Measurements from ENCODE around the gene ZFX.
A peak's percentile ranks its signal among the peaks of the same experiment; 100 is the strongest.

Gene ZFX

DNA sequence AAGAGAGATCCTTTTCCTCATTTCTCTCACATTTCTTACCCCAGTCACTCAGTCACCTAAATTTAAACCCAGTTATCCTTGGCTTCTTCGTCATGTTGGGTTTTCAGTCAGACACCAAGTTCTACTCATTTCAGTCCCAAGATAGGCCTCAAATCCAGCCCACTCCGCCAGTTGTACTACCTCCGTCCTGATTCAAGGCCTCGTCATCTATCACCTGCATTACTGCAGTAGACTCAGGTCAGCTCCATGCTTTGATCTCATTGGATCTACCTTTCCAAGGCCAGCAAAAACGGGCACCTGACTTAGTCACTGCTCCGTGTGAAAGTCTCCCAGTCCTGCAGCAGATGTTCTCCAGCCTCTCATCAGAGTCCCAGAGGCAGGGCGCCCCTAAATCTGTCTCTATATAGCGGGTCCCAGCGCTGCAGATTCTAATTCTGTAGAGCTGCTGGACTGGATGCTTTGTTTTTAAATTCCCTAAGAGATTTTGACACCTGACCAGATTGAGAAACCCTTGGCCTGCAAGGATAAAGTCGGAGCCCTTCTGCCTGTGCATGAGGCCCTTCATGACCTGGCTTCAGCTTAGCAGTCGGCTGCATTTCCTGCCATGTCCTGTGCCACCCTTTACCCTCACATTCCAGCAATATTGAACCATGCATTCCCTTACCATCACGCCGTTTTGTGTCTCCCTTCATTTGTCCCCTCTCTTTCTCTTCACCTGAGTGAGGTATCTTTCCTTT is 53.7 kb downstream of the ZFX start:
- FAIRE-seq = no peak

DNA sequence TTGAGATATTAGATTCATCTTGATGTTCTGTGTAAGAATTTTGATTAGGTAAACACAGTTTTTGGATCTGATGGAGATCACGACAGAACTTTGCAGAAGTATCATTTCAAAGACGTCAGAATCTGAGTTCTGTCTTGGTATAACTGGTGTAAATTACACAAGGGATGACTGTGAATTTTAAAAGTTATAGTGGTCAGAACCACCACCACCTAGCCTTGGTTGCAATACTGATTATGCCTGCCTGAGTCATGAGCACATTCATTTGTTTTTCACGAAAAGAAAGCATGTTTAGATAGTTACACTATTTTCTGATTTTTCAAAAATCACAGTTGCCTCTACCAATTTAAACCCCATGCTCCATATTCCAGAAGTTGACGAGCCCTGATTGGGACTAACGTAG is 54.8 kb downstream of the ZFX start:
- no peak for FAIRE-seq

DNA sequence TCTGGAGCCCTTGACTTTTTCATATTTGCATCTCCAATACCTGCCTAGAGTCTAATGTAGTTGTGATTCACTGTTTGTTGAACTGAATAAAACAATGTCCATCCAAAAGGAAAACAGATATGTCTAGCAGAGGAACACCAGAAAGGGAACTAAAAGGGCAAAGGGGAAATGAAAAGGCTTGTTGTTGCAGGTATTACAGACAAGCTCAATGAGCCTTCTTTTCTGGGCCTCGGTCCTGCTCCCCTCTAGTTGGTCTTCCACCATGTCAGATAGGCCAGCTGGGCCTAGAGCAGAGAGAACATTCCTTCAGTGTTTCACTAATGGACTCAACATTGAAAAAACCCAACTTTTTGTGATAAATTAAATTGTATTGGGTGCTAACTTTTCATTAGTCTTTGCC is 55.4 kb downstream of the ZFX start:
- no peak for FAIRE-seq

DNA sequence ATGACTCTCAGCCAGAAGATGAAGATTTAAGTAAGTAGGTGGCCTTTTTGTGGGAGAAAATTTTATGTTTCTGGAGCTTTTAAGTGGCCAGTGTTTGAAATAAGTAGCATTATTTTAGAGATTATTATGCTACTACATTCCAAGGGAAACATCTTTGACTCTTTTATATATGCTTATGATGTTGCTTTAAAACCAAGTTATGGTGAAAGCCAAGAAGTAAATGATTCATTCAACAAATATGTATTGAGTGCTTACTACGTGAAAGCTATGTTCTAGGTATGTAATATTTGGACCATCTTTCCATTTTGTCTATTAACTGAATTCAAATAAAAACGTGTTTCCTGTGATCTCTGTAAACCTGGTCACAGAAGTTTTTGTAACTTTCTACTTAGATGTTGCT is 58.3 kb downstream of the ZFX start:
- no peak for FAIRE-seq

DNA sequence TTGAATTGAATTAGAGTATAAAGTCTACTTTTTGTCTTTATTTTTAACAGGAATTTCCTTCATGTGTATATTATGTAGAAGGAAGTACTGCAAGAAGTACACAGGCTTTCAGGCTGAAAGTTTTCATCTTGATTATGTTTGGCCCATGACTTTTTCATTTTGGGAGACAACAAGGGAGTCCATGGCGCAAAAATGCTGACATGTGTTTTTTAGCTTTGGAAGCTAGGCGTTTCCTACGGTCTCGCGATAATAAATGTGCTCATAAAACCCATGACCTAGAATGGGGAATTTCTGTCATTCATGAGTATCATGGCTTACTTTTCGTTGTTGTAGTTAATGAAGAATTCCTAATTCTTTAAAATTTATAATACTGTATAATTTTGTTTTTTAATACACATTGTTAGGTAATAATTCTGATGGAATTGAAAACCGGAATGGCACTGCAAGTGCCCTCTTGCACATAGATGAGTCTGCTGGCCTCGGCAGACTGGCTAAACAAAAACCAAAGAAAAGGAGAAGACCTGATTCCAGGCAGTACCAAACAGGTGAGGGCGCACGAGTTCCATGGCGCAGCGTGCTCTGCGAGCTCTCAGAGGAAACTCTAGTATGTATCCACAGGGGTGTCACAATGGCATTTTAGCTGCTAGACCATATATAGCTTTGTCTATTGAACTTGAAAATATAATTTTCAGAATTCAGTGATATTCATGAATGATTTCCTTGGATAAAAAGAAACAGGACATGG is 59.1 kb downstream of the ZFX start:
- FAIRE-seq = no peak

DNA sequence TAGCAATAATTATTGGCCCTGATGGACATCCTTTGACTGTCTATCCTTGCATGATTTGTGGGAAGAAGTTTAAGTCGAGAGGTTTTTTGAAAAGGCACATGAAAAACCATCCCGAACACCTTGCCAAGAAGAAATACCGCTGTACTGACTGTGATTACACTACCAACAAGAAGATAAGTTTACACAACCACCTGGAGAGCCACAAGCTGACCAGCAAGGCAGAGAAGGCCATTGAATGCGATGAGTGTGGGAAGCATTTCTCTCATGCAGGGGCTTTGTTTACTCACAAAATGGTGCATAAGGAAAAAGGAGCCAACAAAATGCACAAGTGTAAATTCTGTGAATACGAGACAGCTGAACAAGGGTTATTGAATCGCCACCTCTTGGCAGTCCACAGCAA is 60.7 kb downstream of the ZFX start:
- no peak for FAIRE-seq

DNA sequence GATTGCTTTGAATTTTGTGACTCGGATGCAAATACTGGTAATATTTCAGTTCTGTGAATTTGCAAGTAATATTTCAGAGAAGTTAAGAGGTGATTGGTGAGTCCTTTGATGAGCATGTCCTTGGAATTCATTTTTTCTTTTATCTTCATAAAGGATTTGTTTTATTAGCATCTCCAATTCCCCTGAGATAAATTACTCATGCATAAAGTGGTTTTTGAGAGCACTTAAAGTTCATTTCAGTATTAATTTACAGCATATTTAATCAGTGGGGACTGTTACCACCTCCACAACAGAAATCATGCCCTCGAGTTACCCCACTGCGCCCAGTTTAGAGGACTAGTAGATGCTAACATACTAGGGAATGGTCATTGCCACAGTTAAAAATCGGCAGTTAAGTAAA is 65.0 kb downstream of the ZFX start:
- FAIRE-seq = no peak

DNA sequence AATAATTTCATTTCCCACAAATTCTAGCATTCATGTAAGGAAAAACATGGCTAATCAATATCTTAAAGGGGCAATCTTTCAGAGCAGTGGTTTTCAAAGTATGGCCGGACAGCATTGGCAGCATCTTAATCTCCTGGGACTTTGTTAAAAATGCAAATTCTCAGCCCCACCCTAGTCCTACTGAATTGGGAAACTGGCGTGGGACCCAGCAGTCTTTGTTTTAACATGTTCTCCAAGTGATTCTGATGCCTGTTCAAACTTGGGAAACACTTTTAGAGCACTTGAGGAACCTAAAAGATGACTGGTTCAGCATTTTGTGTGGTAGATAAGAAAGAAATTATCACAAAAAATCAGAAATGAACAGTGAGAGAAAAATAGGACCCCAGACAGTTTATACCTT is 65.7 kb downstream of the ZFX start:
- no peak for FAIRE-seq

DNA sequence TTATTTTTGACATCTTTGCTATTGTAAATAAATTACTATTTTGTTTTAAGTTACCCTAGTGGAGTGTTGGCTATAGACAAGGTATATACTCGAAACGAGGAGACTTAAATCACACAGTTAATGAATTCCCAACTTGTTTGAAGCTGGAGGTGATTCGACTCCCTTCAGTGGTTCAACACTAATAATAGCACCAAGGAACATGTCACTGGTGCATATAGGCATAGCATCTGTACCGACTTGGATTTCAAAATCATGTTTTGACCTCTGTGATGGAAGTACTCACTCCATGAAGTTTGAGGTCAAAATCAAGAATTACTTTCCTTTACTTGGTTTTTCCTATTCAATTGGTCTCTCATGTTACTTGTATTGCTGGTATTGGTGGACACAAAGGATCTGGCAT is 66.5 kb downstream of the ZFX start:
- no peak for FAIRE-seq

DNA sequence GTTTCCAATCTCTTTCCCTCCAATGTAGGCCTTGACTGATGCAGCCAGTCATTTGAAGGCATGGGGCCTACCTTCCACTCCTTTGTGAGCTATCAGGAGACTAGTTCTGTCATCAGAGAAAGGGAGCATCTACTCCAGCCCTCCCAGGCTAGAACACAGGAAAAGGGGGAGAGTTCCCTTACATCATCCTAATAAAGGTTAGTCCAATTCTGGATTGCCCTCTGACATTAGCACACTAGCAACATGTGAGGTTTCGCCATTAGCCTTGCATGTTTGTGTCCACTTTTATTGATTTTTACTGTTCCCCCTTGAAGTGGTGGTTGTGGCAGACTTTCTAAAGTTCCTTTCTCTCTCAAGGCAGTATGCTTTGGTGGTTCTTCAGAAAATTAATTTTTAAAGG is 67.3 kb downstream of the ZFX start:
- FAIRE-seq = no peak

DNA sequence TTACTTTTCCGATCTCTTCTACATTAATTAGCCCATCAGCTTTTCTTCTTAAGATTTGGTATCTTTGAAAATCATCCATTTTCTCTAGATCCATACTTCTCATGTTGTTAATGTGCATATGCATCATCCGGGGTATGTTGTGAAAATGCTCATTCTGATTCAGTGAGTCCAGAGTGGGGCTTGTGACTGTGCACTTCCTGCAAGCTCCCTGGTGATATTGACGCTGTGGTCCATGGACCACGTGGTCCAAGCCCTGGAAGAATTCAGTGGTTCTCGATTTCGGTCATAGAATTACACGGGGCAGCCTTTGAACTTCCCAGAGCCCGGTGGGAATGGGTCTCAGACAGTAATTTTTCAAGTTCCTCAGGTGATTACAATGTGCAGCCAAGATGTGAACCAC is 69.8 kb downstream of the ZFX start:
- no peak for FAIRE-seq

DNA sequence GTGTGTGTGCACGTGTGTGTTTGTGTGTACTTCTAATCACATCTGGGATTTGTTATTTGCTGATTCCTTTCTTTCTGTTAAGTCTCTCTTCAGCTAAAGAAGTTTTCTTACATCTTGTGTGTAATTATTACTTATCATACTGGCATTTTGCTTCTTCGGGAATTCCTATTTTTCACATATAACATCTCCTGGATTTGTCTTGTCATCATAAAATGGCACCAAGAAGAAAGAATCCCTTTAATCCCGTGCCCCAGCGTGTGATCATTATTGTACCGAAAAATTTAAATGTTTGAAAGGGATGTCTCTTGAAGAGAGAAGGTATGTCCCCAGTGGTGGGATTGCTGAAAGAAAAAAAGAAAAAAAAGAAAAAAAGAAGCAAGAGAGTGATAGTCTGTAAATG is 72.3 kb downstream of the ZFX start:
- FAIRE-seq = no peak

DNA sequence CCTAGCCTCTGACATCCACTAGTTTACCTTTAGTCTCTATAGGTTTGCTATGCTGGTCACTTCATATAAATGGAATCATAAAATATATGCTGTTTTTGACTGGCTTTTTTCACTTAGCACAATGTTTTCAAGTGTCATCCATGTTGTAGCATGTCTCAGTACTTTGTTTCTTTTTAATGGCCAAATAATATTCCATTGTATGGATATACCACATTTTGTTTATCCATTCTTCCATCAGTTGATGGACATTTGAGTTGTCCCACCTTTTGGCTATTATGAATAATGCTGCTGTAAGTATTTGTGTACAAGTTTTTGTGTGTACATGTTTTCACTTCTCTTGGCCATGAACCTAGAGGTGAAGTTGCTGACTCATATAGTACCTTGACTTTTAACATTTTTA is 75.7 kb downstream of the ZFX start:
- no peak for FAIRE-seq

DNA sequence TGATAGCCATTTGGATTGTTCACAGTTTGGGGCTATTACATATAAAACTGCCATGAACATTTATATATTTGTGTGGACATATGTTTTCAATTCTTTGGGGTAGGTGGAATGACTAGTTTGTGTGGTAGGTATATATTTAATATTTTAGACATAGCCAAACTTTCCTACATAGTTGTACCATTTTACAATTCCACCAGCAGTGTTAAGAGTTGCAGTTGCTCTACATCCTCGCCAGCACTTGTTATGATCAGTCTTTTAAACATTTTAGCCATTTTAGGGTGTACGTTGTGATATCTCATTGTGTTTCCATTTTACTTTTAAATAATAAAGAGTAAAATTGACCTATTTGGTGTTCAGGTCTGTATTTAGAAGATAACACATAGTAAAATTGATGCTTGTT is 76.6 kb downstream of the ZFX start:
- no peak for FAIRE-seq

DNA sequence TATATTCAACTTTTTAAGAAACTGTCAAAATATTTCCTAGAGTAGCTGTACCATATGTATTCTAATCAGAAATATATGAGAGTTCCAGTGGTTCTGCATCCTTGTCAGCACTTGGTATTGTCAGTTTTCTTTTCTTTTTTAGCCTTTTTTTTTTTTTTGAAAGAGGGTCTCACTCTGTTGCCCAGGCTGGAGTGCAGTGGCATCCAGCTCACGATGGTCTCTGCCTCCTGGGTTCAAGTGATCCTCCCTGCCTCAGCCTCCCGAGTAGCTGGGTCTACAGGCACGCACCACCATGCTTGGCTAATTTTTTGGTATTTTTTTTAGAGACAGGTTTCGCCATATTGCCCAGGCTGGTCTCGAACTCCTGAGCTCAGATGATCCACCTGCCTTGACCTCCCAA is 79.1 kb downstream of the ZFX start:
- FAIRE-seq = no peak

DNA sequence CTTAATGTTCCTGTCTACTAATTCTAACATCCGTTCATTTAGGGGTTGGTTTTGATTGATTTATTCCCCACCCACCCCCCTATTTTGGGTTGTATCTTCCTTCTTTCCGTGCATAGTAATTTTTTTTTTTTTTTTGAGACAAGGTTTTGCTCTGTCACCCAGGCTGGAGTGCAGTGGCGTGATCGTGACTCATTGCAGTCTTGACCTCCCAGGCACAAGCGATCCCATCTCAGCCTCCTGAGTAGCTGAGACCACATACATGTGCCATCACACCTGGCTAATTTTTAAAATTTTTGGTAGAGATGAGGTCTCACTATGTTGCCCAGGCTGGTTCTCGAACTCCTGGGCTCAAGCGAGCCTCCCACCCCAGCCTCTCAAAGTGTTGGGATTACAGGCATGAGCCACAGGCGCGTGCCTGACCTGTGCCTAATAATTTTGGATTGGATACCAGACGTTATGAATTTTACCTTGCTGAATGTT is 79.9 kb downstream of the ZFX start:
- FAIRE-seq = no peak

DNA sequence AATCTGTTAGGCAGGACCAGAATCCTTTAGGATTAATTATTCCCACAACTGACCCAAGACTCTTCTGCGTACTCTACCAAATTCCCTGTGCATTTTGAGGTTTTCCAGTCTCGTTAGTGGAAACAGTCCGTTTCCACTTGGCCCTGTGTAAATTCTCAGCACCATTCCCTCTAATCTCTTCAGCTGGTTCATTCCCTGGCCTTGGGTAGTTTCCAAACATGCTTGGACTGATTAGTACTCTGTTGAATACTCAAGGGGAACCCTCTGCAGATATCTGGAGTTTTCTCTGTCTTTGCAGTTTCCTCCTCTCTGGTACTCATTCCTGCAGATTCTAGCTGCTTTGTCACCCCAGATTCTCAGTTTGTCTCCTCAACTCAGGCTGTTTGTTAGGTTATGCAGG is 80.4 kb downstream of the ZFX start:
- no peak for FAIRE-seq

DNA sequence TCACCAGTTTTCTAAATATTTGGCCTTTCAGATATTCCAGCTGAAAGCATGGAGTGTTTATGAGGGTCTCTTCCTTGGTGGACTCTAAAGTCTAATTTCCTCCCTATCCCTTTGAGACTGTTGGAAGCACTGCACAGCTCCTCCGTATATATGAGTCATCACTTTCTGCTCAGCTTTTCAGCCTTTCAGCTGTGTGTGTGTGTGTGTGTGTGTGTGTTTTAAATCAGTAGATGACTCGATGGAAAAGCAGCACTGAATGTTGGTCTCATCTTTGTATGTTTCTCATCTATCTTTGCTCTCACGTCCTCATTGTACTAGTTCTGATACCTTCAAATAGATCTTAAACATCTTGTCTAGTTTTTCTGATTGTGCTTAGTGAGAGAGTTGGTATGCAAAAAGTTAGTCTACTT is 81.6 kb downstream of the ZFX start:
- no peak for FAIRE-seq

DNA sequence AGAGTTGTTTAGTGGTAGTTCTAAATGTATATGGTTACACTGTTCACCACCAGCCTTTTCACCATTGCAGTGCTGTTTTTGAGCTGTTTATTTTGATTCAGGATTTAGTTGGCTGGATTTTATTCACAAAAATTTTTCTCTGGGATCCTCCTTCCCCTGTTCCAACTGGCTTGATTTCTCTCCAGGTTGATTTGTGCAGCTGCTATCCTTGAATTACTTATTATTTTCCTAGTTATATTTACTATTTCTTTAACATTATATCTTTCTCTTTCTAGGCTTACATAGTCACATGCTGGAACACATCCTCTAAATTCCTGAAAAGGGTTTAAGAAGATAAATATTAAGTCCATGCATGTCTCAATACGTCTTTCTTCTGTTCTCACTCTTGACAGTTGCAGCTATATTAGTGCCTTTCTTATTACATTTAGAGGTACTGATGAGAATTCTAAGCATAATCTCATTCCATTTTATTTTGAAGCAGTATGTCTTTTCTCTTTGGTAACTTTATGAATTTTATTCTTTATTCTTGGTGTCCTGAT is 82.2 kb downstream of the ZFX start:
- FAIRE-seq = no peak

DNA sequence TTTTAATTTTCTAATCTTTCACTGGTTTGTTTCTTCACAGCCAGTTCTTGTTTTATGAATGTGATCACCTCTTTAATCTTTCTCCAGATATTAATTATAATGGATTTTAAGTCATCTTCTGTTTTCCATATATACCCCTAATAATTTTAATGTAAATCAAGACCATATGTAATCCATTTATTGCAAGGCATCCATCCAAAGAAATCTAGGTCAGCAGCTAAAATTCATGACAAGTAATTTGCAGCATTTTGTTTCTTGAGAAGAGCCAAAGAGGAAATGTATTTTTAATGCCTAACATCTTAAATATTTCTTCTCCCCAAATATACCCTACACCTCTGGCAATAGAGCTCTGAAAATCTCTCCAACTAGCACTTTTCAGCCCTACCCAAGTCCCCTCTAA is 83.3 kb downstream of the ZFX start:
- FAIRE-seq = no peak

DNA sequence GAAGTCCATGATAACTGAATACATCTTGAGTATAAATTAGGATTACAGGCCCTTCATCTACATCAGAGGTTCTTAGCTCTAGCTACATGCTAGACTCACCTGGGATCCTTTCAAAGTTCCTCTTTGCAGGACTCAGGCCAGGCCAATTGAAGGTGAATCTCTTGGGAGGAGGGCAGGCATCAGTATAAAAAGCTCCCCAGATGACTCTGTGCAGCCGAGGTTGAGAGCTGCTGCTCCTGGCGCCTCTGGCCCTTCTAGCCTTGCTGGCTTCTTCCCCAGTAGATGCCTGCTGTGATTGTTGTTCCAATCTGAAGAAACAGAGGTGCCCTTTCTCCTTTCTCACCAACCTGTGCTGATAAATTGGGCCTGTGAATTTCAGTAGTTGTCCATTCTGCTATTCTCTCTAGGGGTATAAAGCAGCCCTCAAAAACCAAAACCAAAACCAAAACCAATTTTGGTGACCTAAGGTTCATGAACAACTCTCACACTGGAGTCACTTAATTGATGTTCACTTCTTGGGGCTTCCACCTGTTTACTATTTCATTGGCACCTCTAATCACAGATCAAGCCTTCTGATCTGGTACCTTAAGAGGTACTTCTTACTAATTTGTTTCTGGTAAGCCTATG is 85.7 kb downstream of the ZFX start:
- FAIRE-seq = no peak

DNA sequence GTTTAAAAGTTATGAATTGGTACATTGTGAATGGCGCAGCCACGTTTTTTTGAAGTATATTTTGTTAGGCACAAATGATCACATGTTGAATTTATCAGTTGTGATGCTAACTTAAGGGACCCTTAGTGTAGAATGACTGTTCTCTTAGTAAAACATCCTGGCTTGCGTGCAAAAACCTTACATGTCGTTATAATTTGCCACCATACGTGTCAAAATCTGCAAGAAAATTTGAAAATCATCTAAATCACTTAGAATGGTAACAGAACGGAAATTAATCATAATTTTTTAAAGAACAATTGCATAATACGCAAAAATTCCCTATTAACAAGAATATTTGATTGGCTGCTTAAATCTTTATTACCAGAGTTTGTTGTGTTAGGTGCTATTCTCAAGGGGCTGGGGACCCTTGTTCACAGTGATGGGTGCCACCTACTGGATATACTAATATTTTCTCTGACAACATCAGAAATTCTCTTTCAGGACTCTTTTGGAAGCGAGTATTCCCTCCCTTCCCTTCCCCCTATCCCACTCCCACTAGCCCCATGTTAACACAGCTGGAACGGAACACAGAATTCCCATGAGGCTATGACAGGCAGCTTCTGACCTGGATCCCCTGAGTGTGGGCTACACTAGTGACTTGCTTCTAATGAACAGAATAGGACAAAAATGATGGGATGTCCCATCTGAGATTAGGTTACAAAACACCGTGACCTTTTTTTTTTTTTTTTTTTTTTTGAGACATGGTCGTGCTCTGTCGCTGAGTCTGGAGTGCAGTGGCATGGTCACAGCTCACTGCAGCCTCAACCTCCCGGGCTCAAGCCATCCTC is 92.5 kb downstream of the ZFX start:
- FAIRE-seq = peak; percentile 70

DNA sequence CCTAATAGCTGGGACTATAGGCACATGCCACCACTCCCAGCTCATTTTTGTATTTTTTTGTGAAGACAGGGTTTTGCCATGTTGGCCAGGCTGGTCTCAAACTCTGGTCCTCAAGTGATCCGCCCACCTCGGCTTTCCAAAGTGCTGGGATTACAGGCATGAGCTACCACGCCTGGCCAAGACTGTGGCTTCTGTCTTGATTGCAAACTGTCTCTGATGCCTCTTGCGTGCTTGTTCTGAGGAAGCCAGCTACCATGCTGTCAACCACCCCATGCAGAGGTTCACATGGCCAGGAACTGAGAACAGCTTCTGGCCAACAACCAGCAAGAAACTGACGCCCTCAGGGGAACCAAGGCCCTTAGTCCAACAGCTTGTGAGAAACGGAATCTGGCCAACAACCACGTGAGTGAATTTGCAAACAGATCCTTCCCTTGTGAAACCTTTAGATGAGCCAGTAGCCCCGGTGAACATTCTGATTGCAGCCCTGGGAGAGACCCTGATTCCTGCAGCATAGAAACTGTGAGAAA is 93.2 kb downstream of the ZFX start:
- no peak for FAIRE-seq
